ENCODE data around the gene CRYBG2. TPM values are rescaled to one million over a fixed set of nuclear protein-coding genes. Genes with fewer than 3 reads are reported as not detected.
"Not testable (repeated sequence)": the region's sequence is repeated elsewhere in the genome, so short reads cannot be mapped to it uniquely, and the experiment has no call there.

CRYBG2 gene
- total RNA-seq, 4 donors from 2014 or later: 42.0 to 51.9 (median 51.8) TPM; not detected in 1

- no peaks in the 10 kb centered on the region for H3K9me3 ChIP-seq
- peak overlapping the region in 3 of 4 donors; percentile 19 to 90 (median 76) for H3K27ac ChIP-seq
- H3K4me3 ChIP-seq: no peak overlapping the region
- H3K27me3 ChIP-seq: no peaks in the 10 kb centered on the region
- H3K36me3 ChIP-seq: peaks cover 0 to 7% (median 0%) of the 10 kb centered on the region in 3 donors
- H3K4me1 ChIP-seq: peaks cover 0 to 21% (median 15%) of the 10 kb centered on the region in 4 donors
- TF ChIP-seq POLR2A (IDR thresholded peaks at IDR 0.05) (no peak), CTCF (IDR thresholded peaks at IDR 0.05) (no peak)
- no peak for DNase-seq
These were observed 37.8 kb downstream of the CRYBG2 start for GRCh38 chr1:26315874-26316850.

DNA sequence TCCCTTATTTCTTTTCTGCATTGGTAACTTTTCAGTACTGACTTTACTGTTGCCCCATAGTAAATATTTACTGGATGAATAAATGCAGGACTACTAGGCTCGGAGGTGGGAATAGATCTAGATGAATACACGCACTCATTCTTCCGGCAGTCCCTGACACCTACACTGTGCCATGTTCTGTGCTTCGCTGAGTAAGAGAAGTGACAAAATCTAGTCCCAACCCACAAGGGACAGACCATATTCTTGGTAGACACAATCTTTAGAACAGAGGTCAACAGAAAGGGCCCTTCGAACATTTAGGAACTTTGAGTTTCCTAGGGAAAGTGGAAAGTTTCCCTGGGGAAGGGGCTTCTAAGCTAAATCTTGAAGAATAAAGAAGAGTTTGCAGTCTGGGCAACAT lies 39.4 kb downstream of the CRYBG2 start:
- H3K27ac ChIP-seq: peak overlapping the region in 2 of 4 donors; percentile 43 to 90

GRCh38 chr1:26307966-26308899 lies 45.7 kb downstream of the CRYBG2 start:
- not testable (repeated sequence) for H3K27me3 ChIP-seq, H3K4me3 ChIP-seq, H3K36me3 ChIP-seq, H3K9me3 ChIP-seq, DNase-seq
- Histone ChIP-seq H3K4me1 (peaks cover 0 to 14% (median 3%) of the 10 kb centered on the region in 4 donors), H3K27ac (peak overlapping the region in 2 of 4 donors; percentile 52 to 67)

More for the DNA sequence above, 39.4 kb downstream of the CRYBG2 start:
- Histone ChIP-seq H3K9me3 (no peaks in the 10 kb centered on the region), H3K27me3 (no peaks in the 10 kb centered on the region), H3K36me3 (no peaks in the 10 kb centered on the region), H3K4me1 (peaks cover 0 to 11% (median 11%) of the 10 kb centered on the region in 4 donors), H3K4me3 (no peak overlapping the region)
- DNase-seq: no peak
- TF ChIP-seq CTCF (IDR thresholded peaks at IDR 0.05) (no peak), POLR2A (IDR thresholded peaks at IDR 0.05) (no peak)

GRCh38 chr1:26307363-26307781 lies 46.6 kb downstream of the CRYBG2 start:
- H3K36me3 ChIP-seq: no peaks in the 10 kb centered on the region
- peaks cover 0 to 14% (median 3%) of the 10 kb centered on the region in 4 donors for H3K4me1 ChIP-seq
- TF ChIP-seq CTCF (IDR thresholded peaks at IDR 0.05) (no peak), POLR2A (IDR thresholded peaks at IDR 0.05) (no peak)
- no peaks in the 10 kb centered on the region for H3K27me3 ChIP-seq
- peak overlapping the region in 2 of 4 donors; percentile 58 to 71 for H3K4me3 ChIP-seq
- no peaks in the 10 kb centered on the region for H3K9me3 ChIP-seq
- DNase-seq: no peak
- H3K27ac ChIP-seq: peak overlapping the region; percentile 44 to 67 (median 57)

DNA sequence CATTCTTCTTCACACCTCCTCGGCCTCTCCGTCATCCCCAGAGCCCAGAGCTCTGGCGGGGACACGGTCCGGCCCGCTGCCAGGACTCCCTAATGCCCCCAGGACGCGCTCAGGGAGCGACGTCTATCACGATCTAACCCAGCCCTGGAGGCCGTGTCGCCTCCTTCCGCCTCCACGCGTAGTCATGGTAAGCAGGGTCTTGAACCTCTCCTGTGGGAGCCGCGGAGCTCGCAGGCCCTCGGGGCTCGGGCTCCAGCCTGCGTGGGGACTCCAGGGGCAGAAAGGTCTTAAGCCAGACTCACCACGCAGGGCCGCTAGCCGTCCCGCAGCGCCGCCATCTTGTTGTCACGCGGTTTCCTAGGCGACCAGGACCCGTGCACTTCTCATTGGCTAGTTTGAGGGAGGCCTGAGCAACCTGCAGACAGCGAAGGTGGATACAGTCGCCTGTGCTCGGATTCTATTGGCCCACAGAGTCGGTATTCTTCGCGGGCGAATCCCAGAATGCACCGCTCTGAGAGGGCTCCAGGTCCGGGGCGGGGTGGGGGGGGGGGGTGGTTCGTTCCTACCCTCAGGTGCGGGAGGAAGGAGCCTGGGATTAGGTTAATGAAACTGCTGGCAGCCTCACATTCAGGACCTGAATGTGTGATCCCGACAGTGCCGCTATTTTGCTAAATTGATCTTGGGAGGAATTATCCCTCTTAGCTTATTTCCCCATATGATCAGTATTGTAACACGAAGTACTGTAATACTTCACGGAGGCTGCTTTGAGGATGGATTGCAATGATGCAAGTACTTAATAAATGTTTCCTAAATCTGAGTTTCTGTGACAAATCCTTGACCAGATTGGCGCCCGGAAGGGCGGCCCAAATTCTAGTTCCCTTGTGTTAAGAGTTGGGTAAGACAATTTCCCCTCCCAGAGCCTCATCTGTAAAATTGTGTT lies 47.4 kb downstream of the CRYBG2 start, which contains the start of gene UBXN11:
TSS of gene UBXN11 (minus strand) at position 347 of the 940 bp plus-strand sequence. CDS start 3,753 bp downstream, outside the sequence.
- Histone ChIP-seq H3K27ac (peak within 1 kb of the TSS; percentile 44 to 67 (median 57)), H3K4me1 (peaks cover 0 to 14% (median 3%) of the 10 kb centered on the region in 4 donors), H3K36me3 (no peaks in the 10 kb centered on the region), H3K4me3 (peak within 1 kb of the TSS; percentile 56 to 71 (median 58)), H3K9me3 (no peaks in the 10 kb centered on the region), H3K27me3 (no peaks in the 10 kb centered on the region)
- peak; percentile 93 to 98 (median 96) for DNase-seq
- no peak for TF ChIP-seq POLR2A (IDR thresholded peaks at IDR 0.05)
- no peak for TF ChIP-seq CTCF (IDR thresholded peaks at IDR 0.05)

Data from Peyer's patch (tissue), 4 donors.